HepG2 (cell line): ENCODE measurements around the gene DPAGT1. TPM values are rescaled to one million over a fixed set of nuclear protein-coding genes. Genes with fewer than 3 reads are reported as not detected.

Experiments used
- ATF7 ChIP-seq, 2 experiments: fragments of 450-650 bp in 1 of 2; sonication (generic) in 1 of 2; formaldehyde crosslinking in 1 of 2; IDR thresholded peaks; 2 replicates each; pipeline versions ENCODE4 v1.4.0 to v1.6.1; 2016 to 2020; ENCODE audit warnings: antibody characterized with exemption in 1 of 2, mild to moderate bottlenecking in 1 of 2, missing genetic modification reagents in 1 of 2
- HOXA7 ChIP-seq: sonication (generic); formaldehyde crosslinking; IDR thresholded peaks from 2 replicates; pipeline ENCODE4 v1.8.1; 2022; ENCODE audit warnings: mild to moderate bottlenecking, missing genetic modification reagents, moderate library complexity
- IKZF5 ChIP-seq: IDR thresholded peaks from 2 replicates; pipeline ENCODE4 v1.6.1; 2018; ENCODE audit warnings: missing genetic modification reagents, mild to moderate bottlenecking, missing compliant biosample characterization
- IRF1 ChIP-seq: sonication (generic); formaldehyde crosslinking; IDR thresholded peaks from 2 replicates; pipeline ENCODE4 v1.4.0; 2020; ENCODE audit warnings: low read depth, mild to moderate bottlenecking, missing genetic modification reagents
- IRF2 ChIP-seq: IDR thresholded peaks from 2 replicates; pipeline ENCODE4 v1.6.1; 2018; ENCODE audit warnings: missing genetic modification reagents, missing compliant biosample characterization
- JARID2 ChIP-seq: sonication (generic); formaldehyde crosslinking; IDR thresholded peaks from 2 replicates; pipeline ENCODE4 v1.8.1; 2023; ENCODE audit warnings: missing genetic modification reagents, inconsistent platforms; ENCODE audit not compliant: insufficient replicate concordance
- MAFG ChIP-seq: sonication (generic); formaldehyde crosslinking; IDR thresholded peaks from 2 replicates; pipeline ENCODE4 v1.5.1; 2020; ENCODE audit warnings: mild to moderate bottlenecking, missing genetic modification reagents
- MAX ChIP-seq: IDR thresholded peaks from 2 replicates; pipeline ENCODE4 v1.6.1; 2012; ENCODE audit warnings: inconsistent platforms
- SRSF4 ChIP-seq: fragments of 200-400 bp; formaldehyde crosslinking; IDR thresholded peaks from one replicate; pipeline ENCODE4 v1.6.1; 2018; ENCODE audit warnings: mild to moderate bottlenecking, low read depth, low read length, moderate library complexity; ENCODE audit not compliant: poor library complexity, severe bottlenecking
- ZBTB20 ChIP-seq: sonication (generic); formaldehyde crosslinking; IDR thresholded peaks from 2 replicates; pipeline ENCODE4 v1.8.1; 2023; ENCODE audit warnings: missing genetic modification reagents, low read depth, mild to moderate bottlenecking, borderline replicate concordance
- ZNF205 ChIP-seq: IDR thresholded peaks from 2 replicates; pipeline ENCODE4 v1.6.1; 2018; ENCODE audit warnings: missing biosample characterization, missing genetic modification reagents
- ZNF224 ChIP-seq: sonication (generic); formaldehyde crosslinking; IDR thresholded peaks from 2 replicates; pipeline ENCODE4 v1.5.0; 2020; ENCODE audit warnings: mild to moderate bottlenecking, missing genetic modification reagents
- ZNF407 ChIP-seq: sonication (generic); formaldehyde crosslinking; IDR thresholded peaks from one replicate; pipeline ENCODE4 v1.5.1; 2020; ENCODE audit warnings: mild to moderate bottlenecking, missing genetic modification reagents; ENCODE audit errors: not compliant biosample characterization
- ZNF510 ChIP-seq: sonication (generic); formaldehyde crosslinking; IDR thresholded peaks from 2 replicates; pipeline ENCODE4 v1.4.0; 2020; ENCODE audit warnings: low read depth, mild to moderate bottlenecking, missing genetic modification reagents
- ZNF552 ChIP-seq: sonication (generic); formaldehyde crosslinking; IDR thresholded peaks from 2 replicates; pipeline ENCODE4 v1.9.0; 2022; ENCODE audit warnings: missing genetic modification reagents, mild to moderate bottlenecking, borderline replicate concordance
- ZNF556 ChIP-seq: sonication (generic); formaldehyde crosslinking; IDR thresholded peaks from 2 replicates; pipeline ENCODE4 v1.4.0; 2020; ENCODE audit warnings: mild to moderate bottlenecking, missing genetic modification reagents, borderline replicate concordance
- ZNF576 ChIP-seq: sonication (generic); formaldehyde crosslinking; IDR thresholded peaks from 2 replicates; pipeline ENCODE4 v1.4.0; 2020; ENCODE audit warnings: mild to moderate bottlenecking, missing genetic modification reagents
- polyA plus RNA-seq, 8 experiments: library from polyadenylated mRNA; depleted of rRNA in 3 of 8; stranded (reverse) in 7 of 8; unstranded in 1 of 8; fragments of >200 nt; fragmentation: Illumina TruSeq in 4 of 8; extraction: Trizol in 4 of 8; gene quantifications; 2 replicates each; pipeline versions ENCODE4 v1.2.1 to v1.2.3, GENCODE V29; 2011 to 2016; ENCODE audit warnings: low read depth in 4 of 8, missing spikeins in 1 of 8, mixed read lengths in 1 of 8; ENCODE audit not compliant: insufficient read depth in 1 of 8
- total RNA-seq, 5 experiments: library from RNA; depleted of rRNA; stranded (reverse); fragments of >200 nt; fragmentation: Illumina TruSeq; extraction: Trizol; gene quantifications; 2 replicates each; pipeline ENCODE4 v1.2.3, GENCODE V29; 2016; ENCODE audit warnings: low read depth in 1 of 5

The DPAGT1 gene
- total and polyA plus RNA-seq, 2 of the 13 experiments (the other 11 are each of a cell fraction or from before 2014, with no cell fraction given): 37.6 to 70.7 TPM

- peak; percentile 74 for TF ChIP-seq SRSF4
- peak; percentile 85 for TF ChIP-seq IKZF5 (CRISPR knock-in tag)
- TF ChIP-seq ZNF224 (CRISPR knock-in tag): peak; percentile 95; the same call in 1 of the 2 replicates
- peak; percentile 81 for TF ChIP-seq ZNF552 (CRISPR knock-in tag)
- TF ChIP-seq ATF7 (IDR thresholded peaks at IDR 0.05): no peak
- no peak for TF ChIP-seq ATF7 (CRISPR knock-in tag; IDR thresholded peaks at IDR 0.05)
- peak; percentile 85 for TF ChIP-seq MAX
- no peak for TF ChIP-seq ZNF576 (CRISPR knock-in tag)
- 0 out of 2 replicates have a peak, but pooled peaks have one; percentile 41 for TF ChIP-seq HOXA7 (CRISPR knock-in tag)
- TF ChIP-seq IRF1: 0 out of 2 replicates have a peak, but pooled peaks have one; percentile 58
- TF ChIP-seq JARID2 (CRISPR knock-in tag): no peak
- no peak for TF ChIP-seq ZNF510
- peak; percentile 74; the same call in 1 of the 2 replicates for TF ChIP-seq ZNF556 (CRISPR knock-in tag)
- TF ChIP-seq ZBTB20 (CRISPR knock-in tag): peak; percentile 27; the same call in 1 of the 2 replicates
- TF ChIP-seq ZNF205: peak; percentile 58; the same call in 1 of the 2 replicates
- TF ChIP-seq MAFG (CRISPR knock-in tag): no peak
- TF ChIP-seq IRF2 (CRISPR knock-in tag): peak; percentile 44; the same call in 1 of the 2 replicates
- TF ChIP-seq ZNF407 (CRISPR knock-in tag): peak; percentile 81
These were observed 6.4 kb downstream of the DPAGT1 start (continued) for GRCh38 chr11:119095066-119095880.
